GM12878 (cell line): Measurements from ENCODE around the gene MAN2B2. TPM values are rescaled to one million over a fixed set of nuclear protein-coding genes. Genes with fewer than 3 reads are reported as not detected.

Experiments
- ATAC-seq: fragments of 200-7000 bp; cut with Tn5 transposase; 3 replicates; pipeline ENCODE4 v1.9.1; 2020; ENCODE audit warnings: mild to moderate bottlenecking, moderate library complexity
- BruUV-seq: library from RNA; stranded (reverse); fragments of 400-500 nt; replicated peaks from 2 replicates; lab custom pipeline; 2021; lab: Mats Ljungman, UMichigan
- CTCF ChIA-PET: fragments of 300-600 bp; sonication (Branson Sonifier 250); formaldehyde crosslinking; extraction: SDS; loops from one replicate; lab custom pipeline; 2021; ENCODE audit warnings: inconsistent platforms; lab: Yijun Ruan, JAX
- POLR2A ChIA-PET: fragments of 350-600 bp; formaldehyde crosslinking; extraction: SDS; loops from one replicate; lab custom pipeline; 2021; ENCODE audit warnings: inconsistent platforms; lab: Charles Lee
- RAD21 ChIA-PET: fragments of 300-600 bp; sonication (Branson Sonifier 250); formaldehyde crosslinking; loops from one replicate; lab custom pipeline; 2023; ENCODE audit warnings: antibody characterized with exemption; ENCODE audit not compliant: unreplicated experiment; lab: Charles Lee
- SMC1A ChIA-PET: fragments of 300-600 bp; sonication (Branson Sonifier 250); formaldehyde crosslinking; loops from one replicate; lab custom pipeline; 2023; ENCODE audit not compliant: unreplicated experiment, uncharacterized antibody; lab: Charles Lee
- DNase-seq: peaks from one replicate; pipeline ENCODE4 v3.0.0-alpha.2; 2011; ENCODE audit warnings: low read depth, low spot score
- FAIRE-seq: peaks from 3 replicates; lab custom pipeline; 2011; peaks lifted over from hg19 to GRCh38; lab: Jason Lieb, UNC
- H2AFZ ChIP-seq: 2 replicates; pipeline ENCODE4 v1.6.0; 2011; ENCODE audit warnings: low read depth, low read length, control low read depth; ENCODE audit not compliant: control insufficient read depth
- H3K27ac ChIP-seq: 2 replicates; pipeline ENCODE4 v1.5.1; 2011; ENCODE audit warnings: control low read depth; ENCODE audit not compliant: control insufficient read depth, insufficient read depth
- H3K27me3 ChIP-seq, 2 experiments: replicated peaks in 1 of 2; 2 replicates each; pipeline versions ENCODE4 v1.6.0 to v1.6.1; 2011; ENCODE audit warnings: low read length in 1 of 2; ENCODE audit not compliant: control insufficient read depth in 2 of 2, insufficient read depth in 2 of 2
- H3K36me3 ChIP-seq, 2 experiments: 2 replicates each; pipeline ENCODE4 v1.5.1; 2011; ENCODE audit warnings: low read length in 1 of 2; ENCODE audit not compliant: control insufficient read depth in 2 of 2, insufficient read depth in 2 of 2
- H3K4me1 ChIP-seq: 2 replicates; pipeline ENCODE4 v1.6.1; 2011; ENCODE audit warnings: mild to moderate bottlenecking, low read length, moderate library complexity, mixed read lengths; ENCODE audit not compliant: control insufficient read depth, insufficient read depth
- H3K4me2 ChIP-seq: 2 replicates; pipeline ENCODE4 v1.6.0; 2011; ENCODE audit warnings: control low read depth; ENCODE audit not compliant: control insufficient read depth, insufficient read depth
- H3K4me3 ChIP-seq: fragments of 200-600 bp; sonication (generic); 2 replicates; pipeline ENCODE4 v1.5.1; 2016
- H3K79me2 ChIP-seq: 2 replicates; pipeline ENCODE4 v1.6.0; 2011; ENCODE audit warnings: low read length; ENCODE audit not compliant: control insufficient read depth, insufficient read depth
- H3K9ac ChIP-seq: 2 replicates; pipeline ENCODE4 v1.8.0; 2011; ENCODE audit warnings: low read length, control low read depth, mixed read lengths; ENCODE audit not compliant: control insufficient read depth, insufficient read depth
- H3K9me3 ChIP-seq: replicated peaks from 3 replicates; pipeline ENCODE4 v1.5.1; 2011; ENCODE audit warnings: mild to moderate bottlenecking, low read length; ENCODE audit not compliant: control insufficient read depth, insufficient read depth
- H4K20me1 ChIP-seq: 2 replicates; pipeline ENCODE4 v1.6.0; 2011; ENCODE audit not compliant: control insufficient read depth, insufficient read depth
- ASH2L ChIP-seq: fragments of 300-600, 200-600 bp; sonication (generic); IDR thresholded peaks from 2 replicates; pipeline ENCODE4 v1.6.1; 2017; ENCODE audit warnings: low read depth, mild to moderate bottlenecking, borderline replicate concordance
- BACH1 ChIP-seq: fragments of 450-650 bp; IDR thresholded peaks from 2 replicates; pipeline ENCODE4 v1.6.1; 2017; ENCODE audit warnings: mild to moderate bottlenecking, borderline replicate concordance
- CEBPB ChIP-seq, 2 experiments: fragments of 150-350 bp in 1 of 2; IDR thresholded peaks; 2 replicates each; pipeline ENCODE4 v1.6.1; 2012 to 2014; ENCODE audit warnings: low read depth in 2 of 2, low read length in 2 of 2, borderline replicate concordance in 1 of 2, inconsistent platforms in 1 of 2
- CREB1 ChIP-seq: IDR thresholded peaks from 2 replicates; pipeline ENCODE4 v1.6.1; 2012; ENCODE audit warnings: low read depth, mild to moderate bottlenecking, inconsistent platforms
- IRF4 ChIP-seq: IDR thresholded peaks from 2 replicates; pipeline ENCODE4 v1.6.1; 2011; ENCODE audit warnings: low read depth, low read length
- JUNB ChIP-seq: IDR thresholded peaks from 2 replicates; pipeline ENCODE4 v1.6.1; 2016; ENCODE audit warnings: antibody characterized with exemption, mild to moderate bottlenecking
- MYC ChIP-seq: IDR thresholded peaks from 2 replicates; pipeline ENCODE4 v1.6.1; 2011; ENCODE audit warnings: mild to moderate bottlenecking, low read length, moderate library complexity, inconsistent platforms; ENCODE audit not compliant: insufficient read depth, insufficient replicate concordance, insufficient read length, severe bottlenecking
- RCOR1 ChIP-seq: conservative IDR thresholded peaks from 2 replicates; pipeline ENCODE4 v1.6.1; 2012; ENCODE audit warnings: low read depth, low read length, improper control_type of control experiment
- SIN3A ChIP-seq: IDR thresholded peaks from 2 replicates; pipeline ENCODE4 v1.6.1; 2012; ENCODE audit warnings: low read depth, low read length, improper control_type of control experiment
- SPI1 ChIP-seq: IDR thresholded peaks from 2 replicates; pipeline ENCODE4 v1.6.1; 2011; ENCODE audit warnings: low read depth, mild to moderate bottlenecking, low read length, moderate library complexity, borderline replicate concordance; ENCODE audit not compliant: insufficient read depth
- TARDBP ChIP-seq: IDR thresholded peaks from 2 replicates; pipeline ENCODE4 v1.6.1; 2016; ENCODE audit warnings: borderline replicate concordance
- ZNF274 ChIP-seq: IDR thresholded peaks from one replicate; pipeline ENCODE4 v1.8.0; 2011; ENCODE audit not compliant: insufficient read length, insufficient read depth
- WGBS: methylation state at CpG from one replicate; pipeline ENCODE4 v1.1.6; 2016; ENCODE audit warnings: low lambda C conversion rate; ENCODE audit not compliant: insufficient replicate concordance, insufficient coverage; ENCODE audit errors: missing lambda C conversion rate; 5-methylcytosine and 5-hydroxymethylcytosine counted together
- in situ Hi-C: fragments of 300-500 bp; cut with MboI; formaldehyde crosslinking; loops from 9 replicates; pipeline ENCODE4 v1.14.3; 2018; ENCODE audit warnings: mixed read lengths
- intact Hi-C: fragments of 100-400 bp; cut with micrococcal nuclease; formaldehyde crosslinking; loops from one replicate; pipeline ENCODE4 v1.14.2; 2022; ENCODE audit not compliant: unreplicated experiment
- polyA plus RNA-seq, 11 experiments: library from polyadenylated mRNA; depleted of rRNA in 4 of 11; unstranded in 6 of 11; stranded (reverse) in 5 of 11; fragments of >200 nt; fragmentation: Nextera tagmentation in 4 of 11; fragmentation: Illumina TruSeq in 1 of 11; extraction: Ambion mirVana in 4 of 11; extraction: Trizol in 1 of 11; gene quantifications; 1 replicate in 1 of 11; 2 replicates in 10 of 11; pipeline versions ENCODE4 v1.2.1 to v1.2.3, GENCODE V29; 2011 to 2016; ENCODE audit warnings: inconsistent platforms in 2 of 11, missing spikeins in 2 of 11, low read depth in 1 of 11
- total RNA-seq, 4 experiments: library from RNA; depleted of rRNA in 3 of 4; stranded (reverse); fragments of >200 nt in 3 of 4; fragmentation: Illumina TruSeq in 1 of 4; extraction: Trizol in 1 of 4; gene quantifications; 2 replicates each; pipeline versions ENCODE4 v1.2.1 to v1.2.3, GENCODE V29; 2013 to 2021
- TF ChIP-seq, protein P1 (sequence below): IDR thresholded peaks from 2 replicates; pipeline ENCODE4 v1.6.1; 2012; ENCODE audit warnings: improper control_type of control experiment, low read depth, low read length; ENCODE audit not compliant: insufficient replicate concordance
- TF ChIP-seq, protein P2 (sequence below): fragments of 450-650 bp; IDR thresholded peaks from 2 replicates; pipeline ENCODE4 v1.6.1; 2017; ENCODE audit warnings: mild to moderate bottlenecking, moderate library complexity
- TF ChIP-seq, protein P3 (sequence below): IDR thresholded peaks from 2 replicates; pipeline ENCODE4 v1.6.1; 2012; ENCODE audit warnings: low read depth, low read length, improper control_type of control experiment

Gene MAN2B2
- total and polyA plus RNA-seq, 10 of the 15 experiments (the other 5 are each of a cell fraction or from before 2014, with no cell fraction given), result 0.47 to 14.5 (median 7.0) TPM

DNA sequence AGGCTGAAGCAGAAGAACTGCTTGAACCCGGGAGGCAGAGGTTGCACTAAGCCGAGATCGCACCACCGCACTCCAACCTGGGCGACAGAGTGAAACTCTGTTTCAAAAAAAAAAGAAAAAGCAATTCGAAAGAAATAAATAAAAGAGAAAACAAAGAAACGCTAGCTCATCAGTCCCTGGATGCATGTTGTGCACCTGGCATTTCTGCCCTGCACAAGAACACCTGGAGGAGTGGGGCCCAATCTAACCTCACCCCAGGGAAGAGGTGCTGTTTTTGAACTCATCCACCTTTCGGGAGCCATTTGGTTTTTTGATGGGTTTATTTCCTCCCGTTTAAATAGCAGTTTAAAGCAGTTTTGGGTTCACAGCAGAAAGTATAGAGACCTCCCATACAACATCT, 59.8 kb downstream of the MAN2B2 start:
- 80% methylated on average over 9 of the region's 9 CpGs for WGBS
- in situ Hi-C loops, result no loop called here
- POLR2A ChIA-PET, result no interaction called here
- TF ChIP-seq TARDBP (no peak), IRF4 (no peak), JUNB (no peak), ASH2L (no peak), ZNF274 (no peak), SIN3A (no peak), SPI1 (no peak), CEBPB (IDR thresholded peaks at IDR 0.05; ENCODE audit: borderline replicate concordance in 1 of 2, low read depth in 2 of 2, low read length in 2 of 2) (no peak), CREB1 (no peak), RCOR1 (no peak), BACH1 (no peak), MYC (no peak)
- TF ChIP-seq, protein P1, sequence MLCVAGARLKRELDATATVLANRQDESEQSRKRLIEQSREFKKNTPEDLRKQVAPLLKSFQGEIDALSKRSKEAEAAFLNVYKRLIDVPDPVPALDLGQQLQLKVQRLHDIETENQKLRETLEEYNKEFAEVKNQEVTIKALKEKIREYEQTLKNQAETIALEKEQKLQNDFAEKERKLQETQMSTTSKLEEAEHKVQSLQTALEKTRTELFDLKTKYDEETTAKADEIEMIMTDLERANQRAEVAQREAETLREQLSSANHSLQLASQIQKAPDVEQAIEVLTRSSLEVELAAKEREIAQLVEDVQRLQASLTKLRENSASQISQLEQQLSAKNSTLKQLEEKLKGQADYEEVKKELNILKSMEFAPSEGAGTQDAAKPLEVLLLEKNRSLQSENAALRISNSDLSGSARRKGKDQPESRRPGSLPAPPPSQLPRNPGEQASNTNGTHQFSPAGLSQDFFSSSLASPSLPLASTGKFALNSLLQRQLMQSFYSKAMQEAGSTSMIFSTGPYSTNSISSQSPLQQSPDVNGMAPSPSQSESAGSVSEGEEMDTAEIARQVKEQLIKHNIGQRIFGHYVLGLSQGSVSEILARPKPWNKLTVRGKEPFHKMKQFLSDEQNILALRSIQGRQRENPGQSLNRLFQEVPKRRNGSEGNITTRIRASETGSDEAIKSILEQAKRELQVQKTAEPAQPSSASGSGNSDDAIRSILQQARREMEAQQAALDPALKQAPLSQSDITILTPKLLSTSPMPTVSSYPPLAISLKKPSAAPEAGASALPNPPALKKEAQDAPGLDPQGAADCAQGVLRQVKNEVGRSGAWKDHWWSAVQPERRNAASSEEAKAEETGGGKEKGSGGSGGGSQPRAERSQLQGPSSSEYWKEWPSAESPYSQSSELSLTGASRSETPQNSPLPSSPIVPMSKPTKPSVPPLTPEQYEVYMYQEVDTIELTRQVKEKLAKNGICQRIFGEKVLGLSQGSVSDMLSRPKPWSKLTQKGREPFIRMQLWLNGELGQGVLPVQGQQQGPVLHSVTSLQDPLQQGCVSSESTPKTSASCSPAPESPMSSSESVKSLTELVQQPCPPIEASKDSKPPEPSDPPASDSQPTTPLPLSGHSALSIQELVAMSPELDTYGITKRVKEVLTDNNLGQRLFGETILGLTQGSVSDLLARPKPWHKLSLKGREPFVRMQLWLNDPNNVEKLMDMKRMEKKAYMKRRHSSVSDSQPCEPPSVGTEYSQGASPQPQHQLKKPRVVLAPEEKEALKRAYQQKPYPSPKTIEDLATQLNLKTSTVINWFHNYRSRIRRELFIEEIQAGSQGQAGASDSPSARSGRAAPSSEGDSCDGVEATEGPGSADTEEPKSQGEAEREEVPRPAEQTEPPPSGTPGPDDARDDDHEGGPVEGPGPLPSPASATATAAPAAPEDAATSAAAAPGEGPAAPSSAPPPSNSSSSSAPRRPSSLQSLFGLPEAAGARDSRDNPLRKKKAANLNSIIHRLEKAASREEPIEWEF, result no peak
- TF ChIP-seq, protein P2, sequence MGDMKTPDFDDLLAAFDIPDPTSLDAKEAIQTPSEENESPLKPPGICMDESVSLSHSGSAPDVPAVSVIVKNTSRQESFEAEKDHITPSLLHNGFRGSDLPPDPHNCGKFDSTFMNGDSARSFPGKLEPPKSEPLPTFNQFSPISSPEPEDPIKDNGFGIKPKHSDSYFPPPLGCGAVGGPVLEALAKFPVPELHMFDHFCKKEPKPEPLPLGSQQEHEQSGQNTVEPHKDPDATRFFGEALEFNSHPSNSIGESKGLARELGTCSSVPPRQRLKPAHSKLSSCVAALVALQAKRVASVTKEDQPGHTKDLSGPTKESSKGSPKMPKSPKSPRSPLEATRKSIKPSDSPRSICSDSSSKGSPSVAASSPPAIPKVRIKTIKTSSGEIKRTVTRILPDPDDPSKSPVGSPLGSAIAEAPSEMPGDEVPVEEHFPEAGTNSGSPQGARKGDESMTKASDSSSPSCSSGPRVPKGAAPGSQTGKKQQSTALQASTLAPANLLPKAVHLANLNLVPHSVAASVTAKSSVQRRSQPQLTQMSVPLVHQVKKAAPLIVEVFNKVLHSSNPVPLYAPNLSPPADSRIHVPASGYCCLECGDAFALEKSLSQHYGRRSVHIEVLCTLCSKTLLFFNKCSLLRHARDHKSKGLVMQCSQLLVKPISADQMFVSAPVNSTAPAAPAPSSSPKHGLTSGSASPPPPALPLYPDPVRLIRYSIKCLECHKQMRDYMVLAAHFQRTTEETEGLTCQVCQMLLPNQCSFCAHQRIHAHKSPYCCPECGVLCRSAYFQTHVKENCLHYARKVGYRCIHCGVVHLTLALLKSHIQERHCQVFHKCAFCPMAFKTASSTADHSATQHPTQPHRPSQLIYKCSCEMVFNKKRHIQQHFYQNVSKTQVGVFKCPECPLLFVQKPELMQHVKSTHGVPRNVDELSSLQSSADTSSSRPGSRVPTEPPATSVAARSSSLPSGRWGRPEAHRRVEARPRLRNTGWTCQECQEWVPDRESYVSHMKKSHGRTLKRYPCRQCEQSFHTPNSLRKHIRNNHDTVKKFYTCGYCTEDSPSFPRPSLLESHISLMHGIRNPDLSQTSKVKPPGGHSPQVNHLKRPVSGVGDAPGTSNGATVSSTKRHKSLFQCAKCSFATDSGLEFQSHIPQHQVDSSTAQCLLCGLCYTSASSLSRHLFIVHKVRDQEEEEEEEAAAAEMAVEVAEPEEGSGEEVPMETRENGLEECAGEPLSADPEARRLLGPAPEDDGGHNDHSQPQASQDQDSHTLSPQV, result no peak
- TF ChIP-seq, protein P3, sequence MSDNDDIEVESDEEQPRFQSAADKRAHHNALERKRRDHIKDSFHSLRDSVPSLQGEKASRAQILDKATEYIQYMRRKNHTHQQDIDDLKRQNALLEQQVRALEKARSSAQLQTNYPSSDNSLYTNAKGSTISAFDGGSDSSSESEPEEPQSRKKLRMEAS, result no peak

More for the DNA sequence above, 59.8 kb downstream of the MAN2B2 start:
- BruUV-seq, result no TSS peak
- no peaks in the 10 kb centered on the region for H3K4me1 ChIP-seq
- H2AFZ ChIP-seq, result no peak overlapping the region
- FAIRE-seq (no peak), DNase-seq (no peak), ATAC-seq (no peak)
- no peak overlapping the region for H3K9ac ChIP-seq
- ChIA-PET CTCF (interaction anchor here (0.7 kb wide), 1 partner anchor 251 kb away, joined by 4 read pairs; no protein-coding TSS in a partner anchor), RAD21 (no interaction called here), SMC1A (no interaction called here)
- intact Hi-C loops, result no loop called here
- H3K4me2 ChIP-seq, result no peak overlapping the region
- no peak overlapping the region for H3K27ac ChIP-seq
- no peak overlapping the region for H3K4me3 ChIP-seq
- H3K27me3 ChIP-seq, result no peaks in the 10 kb centered on the region
- H3K9me3 ChIP-seq, result no peaks in the 10 kb centered on the region
- H4K20me1 ChIP-seq, result no peaks in the 10 kb centered on the region
- no peaks in the 10 kb centered on the region for H3K36me3 ChIP-seq
- no peaks in the 10 kb centered on the region for H3K79me2 ChIP-seq
